Measurements from ENCODE around the gene IL21R.

Gene IL21R

GRCh38 chr16:27373312-27373711 lies 28.7 kb upstream of the IL21R start:
- no peak for DNase-seq (ENCODE audit: low spot score)
- in situ Hi-C loops (cut with MboI; ENCODE audit: low pct_unique_long_range_greater_than_20kb, low sequenced_read_pairs, unreplicated experiment), result loop anchor here (10.0 kb wide), 1 partner anchor 199 kb away; no protein-coding TSS in a partner anchor
- TF ChIP-seq, protein P1, sequence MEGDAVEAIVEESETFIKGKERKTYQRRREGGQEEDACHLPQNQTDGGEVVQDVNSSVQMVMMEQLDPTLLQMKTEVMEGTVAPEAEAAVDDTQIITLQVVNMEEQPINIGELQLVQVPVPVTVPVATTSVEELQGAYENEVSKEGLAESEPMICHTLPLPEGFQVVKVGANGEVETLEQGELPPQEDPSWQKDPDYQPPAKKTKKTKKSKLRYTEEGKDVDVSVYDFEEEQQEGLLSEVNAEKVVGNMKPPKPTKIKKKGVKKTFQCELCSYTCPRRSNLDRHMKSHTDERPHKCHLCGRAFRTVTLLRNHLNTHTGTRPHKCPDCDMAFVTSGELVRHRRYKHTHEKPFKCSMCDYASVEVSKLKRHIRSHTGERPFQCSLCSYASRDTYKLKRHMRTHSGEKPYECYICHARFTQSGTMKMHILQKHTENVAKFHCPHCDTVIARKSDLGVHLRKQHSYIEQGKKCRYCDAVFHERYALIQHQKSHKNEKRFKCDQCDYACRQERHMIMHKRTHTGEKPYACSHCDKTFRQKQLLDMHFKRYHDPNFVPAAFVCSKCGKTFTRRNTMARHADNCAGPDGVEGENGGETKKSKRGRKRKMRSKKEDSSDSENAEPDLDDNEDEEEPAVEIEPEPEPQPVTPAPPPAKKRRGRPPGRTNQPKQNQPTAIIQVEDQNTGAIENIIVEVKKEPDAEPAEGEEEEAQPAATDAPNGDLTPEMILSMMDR (IDR thresholded peaks at IDR 0.05; ENCODE audit: extremely low read depth, insufficient read depth, missing control alignments), result no peak

DNA sequence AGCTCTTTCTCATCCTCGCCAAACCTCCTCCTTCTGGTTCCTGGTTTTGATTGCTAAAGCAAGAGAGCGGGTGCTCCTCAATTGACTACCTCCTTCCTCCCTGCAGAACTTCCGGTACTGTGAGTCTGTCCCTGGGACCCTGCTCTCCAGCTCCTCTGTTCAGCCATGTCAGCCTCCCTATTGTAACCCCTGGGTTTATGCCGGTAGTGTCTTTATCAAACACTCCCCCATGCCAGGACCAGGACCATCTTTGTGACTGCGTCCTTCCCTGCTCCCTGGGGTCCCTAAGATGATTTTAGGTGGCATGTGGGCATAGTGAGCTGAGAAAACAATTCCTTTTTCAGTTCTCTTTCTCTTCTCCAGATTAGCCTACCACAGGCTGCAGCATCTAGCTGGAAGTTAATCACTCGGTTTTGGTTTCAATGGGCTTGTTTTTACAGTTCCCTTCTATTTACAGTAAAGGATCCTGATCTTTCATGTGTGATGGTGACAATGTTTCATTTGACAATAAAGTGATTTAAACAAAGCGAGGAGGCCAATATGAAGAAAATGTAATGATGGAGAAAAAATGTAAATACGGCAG lies 27.7 kb upstream of the IL21R start:
- in situ Hi-C loops (cut with MboI; ENCODE audit: low pct_unique_long_range_greater_than_20kb, low sequenced_read_pairs, unreplicated experiment), result loop anchor here (10.0 kb wide), 1 partner anchor 200 kb away; no protein-coding TSS in a partner anchor
- DNase-seq (ENCODE audit: low spot score), result peak; percentile 47
- TF ChIP-seq, protein P1 (IDR thresholded peaks at IDR 0.05; ENCODE audit: extremely low read depth, insufficient read depth, missing control alignments), result no peak

DNA sequence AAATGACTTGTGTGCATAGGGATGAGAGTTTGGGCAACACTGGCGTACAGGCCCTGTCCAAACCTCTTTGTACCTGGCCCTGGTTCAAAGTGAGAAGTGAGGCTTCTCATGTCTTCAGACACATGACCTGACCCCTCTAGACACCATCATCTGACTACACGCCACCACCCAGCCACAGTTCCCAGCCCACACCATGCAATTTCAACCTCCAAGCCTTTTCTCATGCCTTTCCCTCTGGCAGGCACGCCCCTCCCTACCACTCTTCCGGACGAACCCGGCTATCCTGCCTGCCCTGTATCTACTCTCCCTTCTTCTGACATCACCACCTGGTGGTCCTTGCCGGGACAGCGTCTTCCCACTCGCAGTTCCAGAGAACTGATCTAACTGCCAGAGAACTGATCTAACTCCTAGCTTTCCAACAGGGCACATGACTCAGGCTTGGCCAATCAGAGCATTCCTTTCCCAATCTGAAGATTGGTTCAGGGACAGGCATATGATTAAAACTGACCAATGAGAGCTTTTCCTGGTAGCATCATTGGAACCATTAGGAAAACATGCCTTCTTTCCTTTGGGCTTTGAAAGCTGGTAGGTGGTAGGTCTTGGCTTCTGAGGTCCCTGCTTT lies 27.1 kb upstream of the IL21R start:
- TF ChIP-seq, protein P1 (IDR thresholded peaks at IDR 0.05; ENCODE audit: extremely low read depth, insufficient read depth, missing control alignments), result peak; percentile 19
- peak; percentile 68 for DNase-seq (ENCODE audit: low spot score)
- in situ Hi-C loops (cut with MboI; ENCODE audit: low pct_unique_long_range_greater_than_20kb, low sequenced_read_pairs, unreplicated experiment), result loop anchor here (10.0 kb wide), 1 partner anchor 200 kb away; no protein-coding TSS in a partner anchor

GRCh38 chr16:27377666-27378485 lies 24.1 kb upstream of the IL21R start:
- TF ChIP-seq, protein P1 (IDR thresholded peaks at IDR 0.05; ENCODE audit: extremely low read depth, insufficient read depth, missing control alignments), result no peak
- peak; percentile 47 for DNase-seq (ENCODE audit: low spot score)
- in situ Hi-C loops (cut with MboI; ENCODE audit: low pct_unique_long_range_greater_than_20kb, low sequenced_read_pairs, unreplicated experiment), result loop anchor here (10.0 kb wide), 1 partner anchor 203 kb away; no protein-coding TSS in a partner anchor

DNA sequence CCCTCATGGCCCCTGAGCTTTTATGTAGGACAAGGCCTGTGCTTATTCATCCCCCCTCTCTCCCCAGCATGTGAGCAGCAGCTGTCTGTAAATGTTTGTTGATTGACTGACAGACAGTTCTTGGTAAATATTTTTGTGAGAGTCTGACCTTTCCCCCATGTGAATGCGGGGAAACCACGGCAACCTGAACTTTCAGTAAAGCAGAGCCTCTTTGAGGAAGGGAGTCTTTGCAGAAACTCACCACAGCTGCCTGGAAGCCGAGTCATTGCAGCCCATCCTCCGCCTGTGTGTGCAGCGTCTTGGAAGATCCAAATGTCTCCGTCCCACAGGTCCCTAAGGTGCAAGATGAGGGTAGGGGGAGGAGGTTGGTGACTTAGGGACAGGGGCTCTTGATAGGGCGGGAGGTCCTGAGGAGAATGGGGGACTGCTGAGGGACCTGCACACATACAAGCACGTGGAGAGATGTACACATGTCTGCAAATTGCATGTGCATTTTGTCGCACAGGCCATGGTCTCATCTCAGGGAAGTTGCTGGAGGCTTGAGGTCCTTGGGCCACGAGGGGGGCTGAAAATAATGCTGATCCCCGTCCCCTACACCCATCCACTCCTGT lies 23.0 kb upstream of the IL21R start:
- TF ChIP-seq, protein P1 (IDR thresholded peaks at IDR 0.05; ENCODE audit: extremely low read depth, insufficient read depth, missing control alignments), result no peak
- in situ Hi-C loops (cut with MboI; ENCODE audit: low pct_unique_long_range_greater_than_20kb, low sequenced_read_pairs, unreplicated experiment), result loop anchor here (10.0 kb wide), 1 partner anchor 204 kb away; no protein-coding TSS in a partner anchor
- DNase-seq (ENCODE audit: low spot score), result no peak

DNA sequence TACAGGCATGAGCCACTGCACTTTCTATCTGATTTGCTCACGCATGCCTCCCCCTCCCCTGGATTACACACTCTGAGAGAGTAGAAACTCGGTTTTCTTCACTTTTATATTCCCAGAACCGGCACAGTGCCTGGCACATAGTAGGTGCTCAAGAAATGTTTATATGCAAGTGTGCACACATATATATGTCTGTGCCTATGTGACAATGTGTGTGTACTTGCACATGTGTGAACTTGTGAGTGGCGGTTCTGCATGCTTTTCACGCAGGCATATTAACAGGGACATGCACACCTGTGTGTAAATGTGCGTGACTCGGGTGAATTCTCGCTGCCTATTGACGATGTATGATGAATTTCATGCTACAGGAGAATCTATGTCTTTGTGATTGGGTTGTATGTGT lies 22.1 kb upstream of the IL21R start:
- no peak for DNase-seq (ENCODE audit: low spot score)
- TF ChIP-seq, protein P1 (IDR thresholded peaks at IDR 0.05; ENCODE audit: extremely low read depth, insufficient read depth, missing control alignments), result no peak
- in situ Hi-C loops (cut with MboI; ENCODE audit: low pct_unique_long_range_greater_than_20kb, low sequenced_read_pairs, unreplicated experiment), result loop anchor here (10.0 kb wide), 1 partner anchor 205 kb away; no protein-coding TSS in a partner anchor

Data from GM13977 (cell line).